Left kidney (tissue), 2 donors: ENCODE results near the gene PHPT1. TPM values are rescaled to one million over a fixed set of nuclear protein-coding genes. Genes with fewer than 3 reads are reported as not detected.

Experiments used
- DNase-seq: peaks from one replicate; pipeline ENCODE4 v3.0.0-alpha.2; 2013
- polyA plus RNA-seq: library from polyadenylated mRNA; unstranded; fragments of 120-200 nt; gene quantifications from one replicate; pipeline ENCODE4 v1.2.1, GENCODE V29; 2013; ENCODE audit not compliant: insufficient read length

Gene PHPT1
- polyA plus RNA-seq, 1 donor: 64.9 TPM

DNA sequence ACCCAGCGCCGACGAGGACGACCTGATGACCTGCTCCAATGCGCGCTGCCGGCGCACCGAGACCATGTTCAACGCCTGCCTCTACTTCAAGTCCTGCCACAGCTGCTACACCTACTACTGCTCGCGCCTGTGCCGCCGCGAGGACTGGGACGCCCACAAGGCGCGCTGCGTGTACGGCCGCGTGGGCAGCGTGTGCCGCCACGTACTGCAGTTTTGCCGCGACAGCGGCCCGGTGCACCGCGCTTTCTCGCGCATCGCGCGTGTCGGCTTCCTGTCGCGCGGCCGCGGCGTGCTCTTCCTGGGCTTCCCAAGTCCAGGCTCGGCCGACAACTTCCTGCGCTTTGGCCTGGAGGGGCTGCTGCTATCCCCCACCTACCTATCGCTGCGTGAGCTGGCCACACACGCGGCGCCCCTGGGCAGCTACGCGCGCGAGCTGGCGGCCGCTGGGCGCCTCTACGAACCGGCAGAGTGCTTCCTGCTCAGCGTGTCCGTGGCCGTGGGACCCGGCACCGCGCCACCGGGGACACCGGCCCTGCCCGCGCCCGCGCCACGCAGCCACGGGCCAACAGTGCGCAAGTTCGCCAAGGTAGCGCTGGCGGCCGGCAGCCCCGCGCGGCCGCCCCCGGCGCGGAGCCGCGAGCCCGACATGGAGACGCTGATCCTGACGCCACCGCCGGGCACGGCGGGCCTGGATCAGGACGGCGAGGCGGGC is 2.7 kb upstream of the PHPT1 start:
- no peak for DNase-seq

DNA sequence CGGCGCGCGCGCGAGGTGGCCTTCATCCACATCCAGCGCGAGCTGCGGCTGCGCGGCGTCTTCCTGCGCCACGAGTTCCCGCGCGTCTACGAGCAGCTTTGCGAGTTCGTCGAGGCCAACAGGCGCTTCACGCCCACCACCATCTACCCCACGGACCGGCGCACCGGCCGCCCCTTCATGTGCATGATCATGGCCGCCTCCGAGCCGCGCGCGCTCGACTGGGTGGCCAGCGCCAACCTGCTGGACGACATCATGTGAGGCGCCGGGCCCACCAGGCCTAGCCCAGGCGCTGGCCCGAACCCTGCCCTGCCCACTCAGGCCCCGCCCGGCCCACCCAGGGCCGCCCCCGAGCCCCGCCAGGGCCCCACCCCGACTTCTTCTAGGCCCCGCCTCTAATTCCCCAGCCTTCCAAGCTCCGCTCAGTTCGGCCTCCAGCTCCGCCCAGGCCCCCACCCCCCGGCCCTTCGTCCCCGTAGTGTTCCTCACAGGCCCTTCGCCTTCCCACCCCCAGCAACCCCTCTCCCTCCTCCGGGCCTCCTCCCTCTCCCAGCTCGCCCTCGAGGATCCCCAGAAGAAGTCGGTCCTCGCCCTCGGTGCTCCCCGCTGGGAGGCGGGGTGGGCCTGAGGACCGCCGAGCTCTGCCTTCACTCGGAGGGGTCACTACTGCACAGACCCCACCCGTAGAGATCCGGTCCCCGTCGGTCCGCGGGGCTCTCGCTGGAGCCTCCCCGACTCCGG is 2.0 kb upstream of the PHPT1 start:
- no peak for DNase-seq

DNA sequence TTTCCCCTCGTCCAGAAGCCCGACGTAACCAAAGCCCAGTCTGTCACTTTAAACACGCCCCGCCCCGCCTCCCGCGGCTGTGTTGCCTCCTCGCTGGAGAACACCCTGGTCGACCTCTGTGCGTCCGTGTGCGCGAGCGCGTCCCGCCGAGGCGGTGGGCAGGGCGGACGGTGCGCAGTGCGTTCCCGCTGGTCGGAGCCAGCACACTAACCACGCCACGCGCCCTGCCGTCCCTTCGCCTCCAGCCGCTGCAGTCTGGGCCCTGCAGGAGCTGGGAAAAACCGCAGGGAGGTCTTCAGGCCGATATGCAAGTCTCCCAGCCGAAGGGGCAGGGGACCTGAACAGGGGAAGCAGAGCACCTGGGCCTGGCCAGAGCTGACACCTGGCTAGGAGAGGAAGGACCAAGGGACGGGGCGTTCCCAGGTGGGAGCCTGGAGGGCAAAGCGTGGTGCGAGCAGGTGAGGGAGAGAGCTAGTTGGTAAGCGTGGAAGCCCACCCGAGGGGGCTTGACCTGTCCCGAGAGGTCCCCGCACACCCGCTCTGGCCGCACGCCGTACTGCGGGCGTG is 1.3 kb upstream of the PHPT1 start:
- DNase-seq: no peak

DNA sequence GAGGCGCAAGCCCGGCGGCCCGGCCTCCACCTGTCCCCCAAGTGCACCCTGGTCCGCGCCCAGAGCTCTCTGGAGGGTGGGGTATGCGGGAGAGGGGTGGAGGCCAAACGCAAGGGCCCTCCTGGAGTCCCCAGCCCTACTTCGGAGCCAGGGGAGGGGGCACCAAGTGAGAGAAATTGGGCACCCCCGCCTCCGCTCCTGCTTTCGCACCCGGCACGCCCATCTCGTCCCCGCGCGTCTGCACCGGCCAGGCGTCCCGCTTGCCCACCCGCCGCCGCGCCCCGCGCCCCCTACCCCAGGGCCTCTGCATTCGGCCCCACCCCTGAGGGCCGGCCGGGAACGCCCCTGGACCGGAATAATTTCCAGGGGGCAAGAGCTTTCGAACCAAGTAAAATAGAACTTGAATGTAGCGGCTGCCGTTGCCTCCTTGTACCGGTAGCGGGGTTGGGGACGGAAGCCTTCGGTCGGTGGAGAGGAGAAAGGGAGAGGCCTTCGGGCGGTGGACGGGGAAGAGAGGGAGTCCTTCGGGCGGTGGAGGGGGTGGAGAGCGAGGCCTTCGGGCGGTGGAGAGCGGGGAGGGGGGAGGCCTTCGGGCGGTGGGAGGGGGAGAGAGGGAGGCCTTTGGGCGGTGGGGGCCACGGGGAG is 694 bp upstream of the PHPT1 start:
- DNase-seq: no peak

DNA sequence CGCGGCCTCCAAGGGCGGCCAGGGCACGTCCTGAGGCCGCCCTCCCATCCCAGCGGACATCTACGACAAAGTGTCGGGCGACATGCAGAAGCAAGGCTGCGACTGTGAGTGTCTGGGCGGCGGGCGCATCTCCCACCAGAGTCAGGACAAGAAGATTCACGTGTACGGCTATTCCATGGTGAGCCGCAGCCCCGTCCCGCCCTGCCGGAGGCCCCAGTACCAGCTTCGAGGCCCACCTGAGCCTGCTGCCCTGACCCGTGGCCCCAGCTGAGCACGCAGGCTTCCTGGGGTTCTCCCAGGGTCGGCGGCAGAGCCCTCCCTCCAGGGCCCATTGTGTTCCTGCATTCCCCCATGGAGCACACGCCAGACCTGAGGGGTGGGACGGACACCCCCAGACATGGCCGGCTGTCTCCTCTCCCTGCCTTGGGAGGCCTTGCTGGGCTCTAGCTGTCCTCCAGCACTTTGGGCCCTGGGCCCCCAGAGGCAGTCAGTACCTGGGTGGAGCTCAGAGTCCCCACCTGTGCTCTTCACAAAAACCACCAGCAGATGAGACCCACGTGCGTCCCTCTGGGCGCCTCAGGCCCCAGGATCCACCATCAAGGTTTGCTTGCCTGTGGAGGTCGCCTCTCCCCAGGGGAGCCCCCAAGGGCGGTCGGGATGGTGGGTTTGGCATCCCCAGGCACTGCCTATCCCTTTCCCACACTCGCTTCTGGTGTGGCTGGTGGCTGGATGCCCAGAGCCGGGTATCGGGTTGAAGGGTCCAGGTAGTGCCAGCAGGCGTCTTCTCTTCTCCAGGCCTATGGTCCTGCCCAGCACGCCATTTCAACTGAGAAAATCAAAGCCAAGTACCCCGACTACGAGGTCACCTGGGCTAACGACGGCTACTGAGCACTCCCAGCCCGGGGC is 1.0 kb downstream of the PHPT1 start:
- DNase-seq: no peak

DNA sequence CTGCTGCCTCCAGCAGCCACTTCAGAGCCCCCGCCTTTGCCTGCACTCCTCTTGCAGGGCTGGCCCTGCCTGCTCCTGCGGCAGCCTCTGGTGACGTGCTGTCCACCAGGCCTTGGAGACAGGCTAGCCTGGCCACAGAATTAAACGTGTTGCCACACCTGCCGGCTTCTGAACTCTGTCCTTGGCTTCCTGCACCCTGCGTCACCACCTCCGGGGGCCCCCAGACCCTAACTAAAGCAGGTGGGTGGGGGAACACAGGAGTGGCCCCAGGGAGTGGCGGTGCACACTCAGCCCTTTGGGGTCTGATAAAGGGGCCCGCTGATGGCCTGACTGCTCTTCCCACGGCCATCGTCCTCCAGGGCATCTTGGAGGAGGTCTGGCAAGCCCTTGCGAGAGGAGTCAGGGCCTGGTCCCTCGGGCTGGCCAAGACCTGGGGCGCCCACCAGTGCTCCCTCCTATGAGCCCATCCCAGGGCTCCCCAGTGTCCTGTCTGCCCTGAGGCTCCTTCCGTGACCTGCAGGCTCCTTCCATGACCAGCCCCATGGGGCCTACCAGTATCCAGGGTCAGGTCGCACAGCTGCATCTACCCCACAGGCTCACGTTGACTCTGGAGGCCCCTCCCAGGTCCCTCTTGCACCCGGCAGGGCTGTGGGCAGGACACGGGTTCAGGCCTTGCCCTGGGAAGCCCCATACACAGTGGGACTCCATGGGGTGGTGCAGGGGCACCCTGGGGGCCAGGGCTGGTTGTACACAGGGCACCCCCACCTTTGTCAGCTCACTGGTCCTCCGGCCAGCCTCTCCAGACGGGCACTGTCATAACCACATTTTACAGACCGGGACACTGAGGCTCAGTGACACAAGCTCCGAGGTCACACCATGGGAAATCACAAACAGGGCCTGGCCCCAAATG is 1.9 kb downstream of the PHPT1 start:
- DNase-seq: no peak

DNA sequence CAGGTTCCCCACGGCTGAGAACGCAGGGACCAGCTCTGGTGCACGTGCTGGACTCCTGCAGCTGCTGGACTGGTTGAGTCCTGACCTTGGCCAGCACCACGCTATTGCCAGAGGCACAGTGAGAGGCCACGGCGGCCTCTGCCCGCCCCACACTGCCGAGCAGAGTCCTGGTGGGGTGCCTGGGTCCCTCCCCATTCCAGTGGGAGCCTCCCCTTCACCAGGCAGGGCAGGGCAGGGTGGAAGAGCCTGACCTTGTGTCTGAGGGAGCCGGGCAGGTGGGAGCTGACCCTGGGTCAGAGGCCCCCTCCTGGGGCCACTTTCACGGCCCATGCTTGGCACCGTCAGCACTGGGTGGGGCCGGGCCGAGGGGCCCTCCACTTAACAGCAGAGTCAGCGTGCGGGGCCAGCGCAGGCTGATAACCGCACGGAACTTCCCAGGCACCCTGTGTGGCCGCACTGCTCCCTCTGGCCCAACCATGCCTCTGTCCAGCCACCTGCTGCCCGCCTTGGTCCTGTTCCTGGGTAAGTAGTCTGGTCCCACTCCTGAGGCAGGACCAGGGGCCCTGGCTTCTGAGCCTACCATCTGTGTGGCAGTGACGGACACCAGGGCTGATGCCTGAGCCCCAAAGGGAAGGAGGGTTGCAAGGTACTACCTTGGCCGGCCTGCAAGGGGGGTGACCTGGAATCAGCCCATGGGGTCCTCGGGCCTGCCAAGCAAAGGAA is 2.9 kb downstream of the PHPT1 start, which contains the start of gene MAMDC4:
Gene MAMDC4 (plus strand): TSS at position 406 of the 723 bp plus-strand sequence. CDS start 71 bp downstream, at position 477.
- DNase-seq: no peak

DNA sequence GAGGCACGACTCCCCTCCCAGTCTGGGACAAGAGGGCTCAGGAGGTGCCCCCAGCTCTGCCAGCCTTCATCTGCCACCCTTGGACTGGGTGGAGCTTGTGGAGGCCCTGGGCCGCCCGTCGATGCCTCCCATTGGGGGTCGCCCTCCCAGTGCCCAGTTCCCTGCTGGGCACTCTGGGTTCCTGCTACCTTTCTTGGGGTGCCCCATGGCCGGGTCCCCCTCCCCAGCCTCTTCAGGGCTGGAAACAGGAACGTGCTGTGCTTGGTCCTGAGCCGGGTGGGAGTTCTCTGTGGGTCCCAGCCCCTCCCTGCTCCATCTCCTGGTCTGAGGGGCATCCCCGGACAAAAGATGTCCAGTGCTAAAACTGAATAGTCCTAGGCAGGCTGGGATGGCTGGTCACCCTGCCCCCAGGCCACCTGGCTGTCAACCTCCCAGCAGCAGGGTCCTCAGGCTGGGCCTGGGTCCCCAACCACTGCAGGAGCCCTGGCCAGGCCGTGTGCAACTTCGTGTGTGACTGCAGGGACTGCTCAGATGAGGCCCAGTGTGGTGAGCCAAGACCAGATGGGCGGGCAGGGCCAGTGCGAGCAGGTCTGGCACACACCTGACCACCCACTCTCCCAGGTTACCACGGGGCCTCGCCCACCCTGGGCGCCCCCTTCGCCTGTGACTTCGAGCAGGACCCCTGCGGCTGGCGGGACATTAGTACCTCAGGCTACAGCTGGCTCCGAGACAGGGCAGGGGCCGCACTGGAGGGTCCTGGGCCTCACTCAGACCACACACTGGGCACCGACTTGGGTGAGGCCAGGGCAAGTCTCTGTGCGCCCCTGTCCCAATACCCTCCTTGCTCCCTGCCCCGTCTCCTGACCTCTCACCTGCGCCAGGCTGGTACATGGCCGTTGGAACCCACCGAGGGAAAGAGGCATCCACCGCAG is 3.7 kb downstream of the PHPT1 start:
- DNase-seq: no peak

DNA sequence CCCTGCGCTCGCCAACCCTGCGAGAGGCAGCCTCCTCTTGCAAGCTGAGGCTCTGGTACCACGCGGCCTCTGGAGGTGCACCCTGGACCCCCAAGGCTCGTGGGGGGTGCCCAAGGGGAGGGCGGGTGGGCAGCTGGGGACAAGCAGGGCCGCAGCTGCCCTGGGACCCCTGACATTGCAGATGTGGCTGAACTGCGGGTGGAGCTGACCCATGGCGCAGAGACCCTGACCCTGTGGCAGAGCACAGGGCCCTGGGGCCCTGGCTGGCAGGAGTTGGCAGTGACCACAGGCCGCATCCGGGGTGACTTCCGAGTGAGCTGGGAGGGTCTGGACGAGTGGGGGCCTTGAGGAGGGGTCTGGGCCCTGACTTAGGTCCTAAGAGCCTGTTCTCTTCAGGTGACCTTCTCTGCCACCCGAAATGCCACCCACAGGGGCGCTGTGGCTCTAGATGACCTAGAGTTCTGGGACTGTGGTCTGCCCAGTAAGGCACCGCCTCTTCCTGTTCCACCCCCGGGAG is 4.4 kb downstream of the PHPT1 start:
- DNase-seq: no peak

DNA sequence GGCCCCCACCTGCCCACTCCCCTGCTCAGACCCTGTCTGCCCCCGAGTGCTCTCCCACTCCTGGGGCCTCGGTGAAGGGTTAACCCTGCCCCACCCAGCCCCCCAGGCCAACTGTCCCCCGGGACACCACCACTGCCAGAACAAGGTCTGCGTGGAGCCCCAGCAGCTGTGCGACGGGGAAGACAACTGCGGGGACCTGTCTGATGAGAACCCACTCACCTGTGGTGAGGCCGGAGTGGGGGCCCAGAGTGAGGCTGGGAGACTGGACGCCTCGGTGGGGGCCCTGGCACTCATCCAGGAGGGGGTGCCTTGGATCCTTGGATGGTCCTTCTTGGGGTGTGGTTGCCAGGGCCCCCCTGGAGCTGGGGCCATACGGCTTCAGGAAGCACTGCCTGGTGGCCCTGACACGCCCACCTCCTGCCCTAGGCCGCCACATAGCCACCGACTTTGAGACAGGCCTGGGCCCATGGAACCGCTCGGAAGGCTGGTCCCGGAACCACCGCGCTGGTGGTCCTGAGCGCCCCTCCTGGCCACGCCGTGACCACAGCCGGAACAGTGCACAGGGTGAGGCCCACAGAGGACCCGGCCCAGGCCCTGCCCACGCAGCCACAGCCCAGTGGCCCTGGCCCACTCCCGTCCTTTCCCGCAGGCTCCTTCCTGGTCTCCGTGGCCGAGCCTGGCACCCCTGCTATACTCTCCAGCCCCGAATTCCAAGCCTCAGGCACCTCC is 5.1 kb downstream of the PHPT1 start:
- no peak for DNase-seq

DNA sequence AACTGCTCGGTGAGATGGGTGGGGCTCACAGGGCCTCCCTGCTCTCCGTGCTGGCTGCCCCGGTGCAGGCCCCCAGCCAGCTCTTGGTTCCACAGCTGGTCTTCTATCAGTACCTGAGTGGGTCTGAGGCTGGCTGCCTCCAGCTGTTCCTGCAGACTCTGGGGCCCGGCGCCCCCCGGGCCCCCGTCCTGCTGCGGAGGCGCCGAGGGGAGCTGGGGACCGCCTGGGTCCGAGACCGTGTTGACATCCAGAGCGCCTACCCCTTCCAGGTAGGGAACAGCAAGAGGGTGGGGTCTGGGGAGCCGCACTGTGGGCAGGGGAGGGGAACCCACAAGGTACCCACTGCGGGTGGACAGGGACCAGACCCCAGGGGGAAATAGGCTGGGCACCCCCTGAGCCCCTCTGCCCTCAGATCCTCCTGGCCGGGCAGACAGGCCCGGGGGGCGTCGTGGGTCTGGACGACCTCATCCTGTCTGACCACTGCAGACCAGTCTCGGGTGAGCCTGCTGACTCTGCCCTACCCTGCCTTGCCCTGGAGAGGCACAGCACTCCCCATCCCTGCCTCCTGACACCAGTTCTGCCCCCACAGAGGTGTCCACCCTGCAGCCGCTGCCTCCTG is 5.7 kb downstream of the PHPT1 start:
- DNase-seq: no peak

DNA sequence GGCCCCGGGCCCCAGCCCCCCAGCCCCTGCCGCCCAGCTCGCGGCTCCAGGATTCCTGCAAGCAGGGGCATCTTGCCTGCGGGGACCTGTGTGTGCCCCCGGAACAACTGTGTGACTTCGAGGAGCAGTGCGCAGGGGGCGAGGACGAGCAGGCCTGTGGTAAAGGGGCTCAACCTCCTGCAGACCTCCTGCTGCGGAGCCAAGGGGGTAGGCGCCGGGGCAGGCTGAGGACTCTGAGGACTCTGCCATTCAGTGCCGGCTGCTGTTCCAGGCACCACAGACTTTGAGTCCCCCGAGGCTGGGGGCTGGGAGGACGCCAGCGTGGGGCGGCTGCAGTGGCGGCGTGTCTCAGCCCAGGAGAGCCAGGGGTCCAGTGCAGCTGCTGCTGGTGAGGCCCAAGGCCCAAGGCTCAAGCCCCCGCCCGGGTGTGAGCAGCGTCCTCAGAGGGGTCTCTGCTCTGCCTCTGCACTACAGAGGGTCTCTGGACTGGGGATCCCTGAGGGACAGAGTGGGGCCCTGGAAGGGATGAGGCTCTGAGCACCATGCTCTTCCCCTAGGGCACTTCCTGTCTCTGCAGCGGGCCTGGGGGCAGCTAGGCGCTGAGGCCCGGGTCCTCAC is 6.4 kb downstream of the PHPT1 start:
- no peak for DNase-seq

DNA sequence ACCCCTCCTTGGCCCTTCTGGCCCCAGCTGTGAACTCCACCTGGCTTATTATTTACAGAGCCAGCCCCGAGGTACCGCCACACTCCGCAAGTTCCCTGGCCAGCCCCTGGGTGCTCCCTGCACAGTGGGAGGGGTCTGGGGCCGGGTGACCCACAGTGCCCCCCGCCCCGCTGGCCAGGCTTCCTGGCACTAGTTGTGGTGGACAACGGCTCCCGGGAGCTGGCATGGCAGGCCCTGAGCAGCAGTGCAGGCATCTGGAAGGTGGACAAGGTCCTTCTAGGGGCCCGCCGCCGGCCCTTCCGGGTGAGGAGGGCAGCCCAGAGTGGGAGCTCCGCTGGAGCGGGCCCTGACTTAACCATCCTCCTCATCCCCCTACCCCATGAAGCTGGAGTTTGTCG is 6.9 kb downstream of the PHPT1 start:
- DNase-seq: no peak

DNA sequence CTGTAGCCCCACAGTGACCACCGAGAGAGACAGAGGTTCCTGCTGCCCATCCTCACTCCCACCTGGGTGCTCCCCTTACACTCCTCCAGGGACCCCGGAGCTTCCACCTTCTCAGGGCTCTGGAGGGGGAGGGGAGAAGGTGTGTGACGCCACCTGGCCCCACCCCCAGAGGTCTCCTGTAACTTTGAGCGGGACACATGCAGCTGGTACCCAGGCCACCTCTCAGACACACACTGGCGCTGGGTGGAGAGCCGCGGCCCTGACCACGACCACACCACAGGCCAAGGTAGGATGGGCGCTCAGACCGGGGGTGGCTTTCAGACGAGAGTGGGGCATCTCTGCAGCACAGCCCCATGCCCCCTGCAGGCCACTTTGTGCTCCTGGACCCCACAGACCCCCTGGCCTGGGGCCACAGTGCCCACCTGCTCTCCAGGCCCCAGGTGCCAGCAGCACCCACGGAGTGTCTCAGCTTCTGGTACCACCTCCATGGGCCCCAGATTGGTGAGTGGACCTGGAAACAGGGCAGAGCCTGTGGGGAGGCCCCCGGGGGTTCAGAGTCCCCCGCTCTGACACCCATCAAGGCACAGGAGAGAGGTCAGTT is 7.4 kb downstream of the PHPT1 start:
- DNase-seq: no peak

DNA sequence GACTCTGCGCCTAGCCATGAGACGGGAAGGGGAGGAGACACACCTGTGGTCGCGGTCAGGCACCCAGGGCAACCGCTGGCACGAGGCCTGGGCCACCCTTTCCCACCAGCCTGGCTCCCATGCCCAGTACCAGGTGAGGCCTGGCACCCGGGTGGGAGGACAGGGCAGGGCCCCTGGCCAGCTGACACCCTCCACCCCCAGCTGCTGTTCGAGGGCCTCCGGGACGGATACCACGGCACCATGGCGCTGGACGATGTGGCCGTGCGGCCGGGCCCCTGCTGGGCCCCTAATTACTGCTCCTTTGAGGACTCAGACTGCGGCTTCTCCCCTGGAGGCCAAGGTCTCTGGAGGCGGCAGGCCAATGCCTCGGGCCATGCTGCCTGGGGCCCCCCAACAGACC is 8.0 kb downstream of the PHPT1 start:
- no peak for DNase-seq
